HuH-7.5 (cell line): ENCODE data around the gene DOCK3.
"Not testable (repeated sequence)": the region's sequence is repeated elsewhere in the genome, so short reads cannot be mapped to it uniquely, and the experiment has no call there.

Source experiments
- DNase-seq: peaks from one replicate; pipeline ENCODE4 v3.0.0; 2011; ENCODE audit warnings: low spot score

The DOCK3 gene

GRCh38 chr3:50805321-50805720, 130.6 kb downstream of the DOCK3 start:
- DNase-seq = no peak

- no peak for DNase-seq
Observed at GRCh38 chr3:50806031-50806430, 131.3 kb downstream of the DOCK3 start.

GRCh38 chr3:50806806-50807205, 132.1 kb downstream of the DOCK3 start:
- no peak for DNase-seq

- no peak for DNase-seq
Observed at GRCh38 chr3:50807266-50807665, 132.5 kb downstream of the DOCK3 start.

- DNase-seq = no peak
Observed at GRCh38 chr3:50811893-50812292, 137.2 kb downstream of the DOCK3 start.

GRCh38 chr3:50815844-50816243, 141.1 kb downstream of the DOCK3 start:
- no peak for DNase-seq

- no peak for DNase-seq
Observed at GRCh38 chr3:50816894-50817293, 142.2 kb downstream of the DOCK3 start.

GRCh38 chr3:50817756-50818529, 143.2 kb downstream of the DOCK3 start:
- no peak for DNase-seq

- DNase-seq = no peak
Observed at GRCh38 chr3:50819882-50820281, 145.2 kb downstream of the DOCK3 start.

GRCh38 chr3:50825841-50826240, 151.1 kb downstream of the DOCK3 start:
- no peak for DNase-seq

- DNase-seq = no peak
Observed at GRCh38 chr3:50830451-50830850, 155.7 kb downstream of the DOCK3 start.

- not testable (repeated sequence) for DNase-seq
Observed at GRCh38 chr3:50831009-50831408, 156.3 kb downstream of the DOCK3 start.

GRCh38 chr3:50840983-50841489, 166.3 kb downstream of the DOCK3 start:
- no peak for DNase-seq

GRCh38 chr3:50848308-50848707, 173.6 kb downstream of the DOCK3 start:
- no peak for DNase-seq

- DNase-seq = no peak
Observed at GRCh38 chr3:50850639-50851511, 176.1 kb downstream of the DOCK3 start.

- no peak for DNase-seq
Observed at GRCh38 chr3:50853936-50854335, 179.2 kb downstream of the DOCK3 start.

- no peak for DNase-seq
Observed at GRCh38 chr3:50862221-50862620, 187.5 kb downstream of the DOCK3 start.

GRCh38 chr3:50873376-50874157, 198.8 kb downstream of the DOCK3 start:
- DNase-seq = no peak

- not testable (repeated sequence) for DNase-seq
Observed at GRCh38 chr3:50874876-50875275, 200.1 kb downstream of the DOCK3 start.

- no peak for DNase-seq
Observed at GRCh38 chr3:50876947-50877346, 202.2 kb downstream of the DOCK3 start.

GRCh38 chr3:50882733-50883132, 208.0 kb downstream of the DOCK3 start:
- not testable (repeated sequence) for DNase-seq

- no peak for DNase-seq
Observed at GRCh38 chr3:50883755-50884154, 209.0 kb downstream of the DOCK3 start.
